Measurements from ENCODE around the gene KCNAB2.
"Not testable (repeated sequence)": the region's sequence is repeated elsewhere in the genome, so short reads cannot be mapped to it uniquely, and the experiment has no call there.

The KCNAB2 gene

DNA sequence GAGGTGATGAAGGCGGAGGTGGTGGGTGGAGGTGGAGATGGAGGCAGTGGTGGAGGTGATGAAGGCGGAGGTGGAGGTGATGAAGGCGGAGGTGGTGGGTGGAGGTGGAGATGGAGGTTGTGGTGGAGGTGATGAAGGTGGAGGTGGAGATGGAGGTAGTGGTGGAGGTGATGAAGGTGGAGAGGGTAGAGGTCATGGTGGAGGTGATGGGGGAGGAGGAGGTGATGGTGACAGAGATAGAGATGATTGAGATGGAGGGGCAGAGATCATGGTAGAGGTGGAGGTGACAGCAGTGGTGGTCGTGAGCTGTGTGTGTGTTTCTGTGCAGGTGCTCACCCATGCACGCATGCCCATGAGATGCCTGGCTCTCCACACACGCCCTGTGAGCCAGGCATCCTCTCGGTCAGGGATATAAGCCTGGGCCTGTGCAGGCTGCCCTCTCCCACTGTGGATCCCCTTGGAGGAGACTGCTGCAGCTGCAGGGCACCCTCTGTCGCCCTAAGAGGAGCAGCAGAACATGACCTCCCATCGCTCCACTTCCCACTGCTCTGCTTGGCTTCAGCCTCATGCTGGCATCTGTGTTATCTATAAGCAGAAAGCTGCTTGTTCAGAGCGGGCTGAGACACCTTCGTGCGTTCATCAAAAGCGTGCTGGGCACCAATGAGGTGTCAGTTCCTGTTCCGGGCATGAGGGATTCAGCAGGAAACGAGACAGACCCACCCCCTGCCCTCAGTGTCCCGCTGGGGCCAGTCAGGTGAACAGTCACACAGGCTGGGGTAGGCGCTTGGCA is 33.0 kb upstream of the KCNAB2 start:
- Histone ChIP-seq H3K4me2 (no peak overlapping the region), H3K9ac (no peak overlapping the region), H2AFZ (ENCODE audit: low read depth) (no peak overlapping the region), H3K79me2 (ENCODE audit: insufficient read depth, low read depth) (peaks cover 27% of the 10 kb centered on the region; the same call in 1 of the 2 replicates), H3K4me1 (ENCODE audit: low read depth, poor library complexity, severe bottlenecking) (peaks cover 33% of the 10 kb centered on the region), H3K27me3 (ENCODE audit: insufficient read depth, low read depth) (no peaks in the 10 kb centered on the region), H3K36me3 (ENCODE audit: insufficient read depth) (no peaks in the 10 kb centered on the region), H3K4me3 (IDR thresholded peaks at IDR 0.05; ENCODE audit: insufficient read depth, low read depth, low read length) (no peak overlapping the region), H4K20me1 (ENCODE audit: insufficient read depth) (no peaks in the 10 kb centered on the region), H3K27ac (no peak overlapping the region)
- no peak for TF ChIP-seq CTCF (conservative IDR thresholded peaks at IDR 0.05; ENCODE audit: low read depth, low read length)

GRCh38 chr1:6013491-6013890 is 32.2 kb upstream of the KCNAB2 start:
- Histone ChIP-seq H3K9ac (no peak overlapping the region), H3K27me3 (ENCODE audit: insufficient read depth, low read depth) (no peaks in the 10 kb centered on the region), H4K20me1 (ENCODE audit: insufficient read depth) (no peaks in the 10 kb centered on the region), H3K4me3 (IDR thresholded peaks at IDR 0.05; ENCODE audit: insufficient read depth, low read depth, low read length) (no peak overlapping the region), H2AFZ (ENCODE audit: low read depth) (no peak overlapping the region), H3K36me3 (ENCODE audit: insufficient read depth) (no peaks in the 10 kb centered on the region), H3K27ac (no peak overlapping the region), H3K4me2 (no peak overlapping the region), H3K79me2 (ENCODE audit: insufficient read depth, low read depth) (peaks cover 20% of the 10 kb centered on the region; the same call in 1 of the 2 replicates), H3K4me1 (ENCODE audit: low read depth, poor library complexity, severe bottlenecking) (peaks cover 25% of the 10 kb centered on the region)
- no peak for TF ChIP-seq CTCF (conservative IDR thresholded peaks at IDR 0.05; ENCODE audit: low read depth, low read length)

- Histone ChIP-seq H3K4me3 (IDR thresholded peaks at IDR 0.05; ENCODE audit: insufficient read depth, low read depth, low read length) (no peak overlapping the region), H2AFZ (ENCODE audit: low read depth) (no peak overlapping the region), H3K4me1 (ENCODE audit: low read depth, poor library complexity, severe bottlenecking) (peaks cover 16% of the 10 kb centered on the region), H3K36me3 (ENCODE audit: insufficient read depth) (no peaks in the 10 kb centered on the region), H4K20me1 (ENCODE audit: insufficient read depth) (no peaks in the 10 kb centered on the region), H3K79me2 (ENCODE audit: insufficient read depth, low read depth) (peaks cover 16% of the 10 kb centered on the region; the same call in 1 of the 2 replicates), H3K27me3 (ENCODE audit: insufficient read depth, low read depth) (no peaks in the 10 kb centered on the region), H3K4me2 (no peak overlapping the region), H3K27ac (no peak overlapping the region), H3K9ac (no peak overlapping the region)
- TF ChIP-seq CTCF (conservative IDR thresholded peaks at IDR 0.05; ENCODE audit: low read depth, low read length) = no peak
Measured at GRCh38 chr1:6014130-6014999, 31.3 kb upstream of the KCNAB2 start.

GRCh38 chr1:6016191-6016865 is 29.4 kb upstream of the KCNAB2 start:
- Histone ChIP-seq H3K36me3 (ENCODE audit: insufficient read depth) (no peaks in the 10 kb centered on the region), H3K4me1 (ENCODE audit: low read depth, poor library complexity, severe bottlenecking) (no peaks in the 10 kb centered on the region), H3K4me2 (no peak overlapping the region), H4K20me1 (ENCODE audit: insufficient read depth) (no peaks in the 10 kb centered on the region), H3K4me3 (IDR thresholded peaks at IDR 0.05; ENCODE audit: insufficient read depth, low read depth, low read length) (no peak overlapping the region), H3K27ac (no peak overlapping the region), H3K9ac (no peak overlapping the region), H3K27me3 (ENCODE audit: insufficient read depth, low read depth) (no peaks in the 10 kb centered on the region), H3K79me2 (ENCODE audit: insufficient read depth, low read depth) (0 out of 2 replicates have a peak, but pooled peaks cover 6% of the 10 kb centered on the region), H2AFZ (ENCODE audit: low read depth) (no peak overlapping the region)
- no peak for TF ChIP-seq CTCF (conservative IDR thresholded peaks at IDR 0.05; ENCODE audit: low read depth, low read length)

- H3K4me1 ChIP-seq (ENCODE audit: low read depth, poor library complexity, severe bottlenecking); H3K4me2 ChIP-seq; H3K79me2 ChIP-seq (ENCODE audit: insufficient read depth, low read depth); H3K36me3 ChIP-seq (ENCODE audit: insufficient read depth); H3K27ac ChIP-seq; H3K27me3 ChIP-seq (ENCODE audit: insufficient read depth, low read depth); H2AFZ ChIP-seq (ENCODE audit: low read depth); H4K20me1 ChIP-seq (ENCODE audit: insufficient read depth); H3K9ac ChIP-seq; H3K4me3 ChIP-seq (IDR thresholded peaks at IDR 0.05; ENCODE audit: insufficient read depth, low read depth, low read length): not testable (repeated sequence)
Measured at GRCh38 chr1:6017654-6018053, 28.0 kb upstream of the KCNAB2 start.

Measured in KMS-11 (cell line).